Retinal pigment epithelial cell (primary cell): Measurements from ENCODE around the gene AFF3.
"Not testable (repeated sequence)": the region's sequence is repeated elsewhere in the genome, so short reads cannot be mapped to it uniquely, and the experiment has no call there.

Source experiments
- DNase-seq: peaks from one replicate; pipeline ENCODE4 v3.0.0-alpha.2; 2010; ENCODE audit warnings: low read depth
- H3K4me3 ChIP-seq: 2 replicates; pipeline ENCODE4 v1.5.1; 2011; ENCODE audit warnings: mild to moderate bottlenecking, low read length, control low read depth, moderate library complexity
- CTCF ChIP-seq: conservative IDR thresholded peaks from 2 replicates; pipeline ENCODE4 v1.5.1; 2011; ENCODE audit warnings: low read depth, low read length, control low read depth, inconsistent platforms

AFF3 gene

DNA sequence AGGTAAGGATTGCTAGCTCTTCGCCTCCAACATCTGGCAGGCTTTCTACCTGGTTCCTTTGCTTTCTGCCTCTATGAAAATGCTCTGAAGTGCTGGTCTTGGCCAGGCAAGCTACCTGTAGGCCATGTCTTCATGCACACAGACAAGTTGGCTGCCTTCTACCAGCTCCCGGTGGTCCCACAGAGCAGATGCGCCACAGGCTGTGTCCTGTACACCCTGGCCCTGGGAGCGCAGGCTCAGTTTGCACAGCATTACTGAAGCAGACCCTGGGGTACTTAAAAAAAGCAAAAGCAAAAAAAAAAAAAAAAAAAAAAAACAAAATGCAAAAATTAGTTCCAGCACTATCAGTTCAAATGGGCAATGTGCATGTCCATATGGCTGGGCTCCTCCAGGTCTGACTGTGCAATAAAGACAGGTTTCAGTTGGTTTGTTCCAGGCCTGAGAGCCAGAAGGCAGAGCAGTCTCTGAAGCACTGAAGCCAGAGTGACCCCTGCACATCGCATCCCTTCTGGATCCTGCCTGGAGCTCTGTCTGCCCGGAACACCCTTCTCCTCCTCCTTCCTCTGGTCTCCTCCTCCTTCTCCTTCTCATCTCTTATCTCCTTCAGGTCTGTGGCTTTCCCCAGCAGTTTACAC, 364.6 kb downstream of the AFF3 start:
- no peak for TF ChIP-seq CTCF
- H3K4me3 ChIP-seq: no peak overlapping the region
- DNase-seq: no peak

- H3K4me3 ChIP-seq: no peak overlapping the region
- DNase-seq: no peak
- no peak for TF ChIP-seq CTCF
Observed at GRCh38 chr2:99776906-99777646, 365.3 kb downstream of the AFF3 start.

DNA sequence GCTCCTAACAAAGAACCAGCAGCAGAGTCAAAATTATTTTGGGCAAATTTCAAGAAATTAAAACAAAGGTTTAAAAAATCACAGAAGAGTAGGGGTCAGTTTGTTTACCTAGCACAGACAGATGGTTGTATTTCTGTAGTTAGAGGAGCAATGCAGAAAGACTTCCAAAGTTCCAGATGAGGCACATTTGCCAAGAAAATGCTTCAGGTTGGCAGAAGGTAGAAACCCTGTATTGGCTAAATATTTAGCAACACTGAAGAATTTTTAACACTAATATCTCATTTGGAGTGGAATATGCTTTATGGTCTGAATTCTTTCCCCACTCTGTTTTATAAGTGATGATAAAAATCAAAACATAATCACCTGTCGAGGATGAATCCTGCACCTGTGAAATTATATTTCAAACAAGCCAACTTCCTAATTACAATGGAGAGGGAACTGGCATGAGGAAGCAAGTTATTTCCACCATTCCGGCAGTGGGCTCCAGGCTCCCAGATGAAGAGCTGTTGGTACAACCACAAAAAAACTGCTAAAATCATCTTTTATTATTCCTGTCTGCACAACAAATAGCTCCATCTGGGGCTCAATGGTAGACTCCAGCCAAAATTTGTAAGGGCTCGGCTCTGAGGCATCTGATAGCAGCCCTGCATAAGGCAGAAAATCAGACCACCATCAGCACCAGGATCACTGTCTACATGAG, 366.0 kb downstream of the AFF3 start:
- DNase-seq: no peak
- no peak for TF ChIP-seq CTCF
- no peak overlapping the region for H3K4me3 ChIP-seq

DNA sequence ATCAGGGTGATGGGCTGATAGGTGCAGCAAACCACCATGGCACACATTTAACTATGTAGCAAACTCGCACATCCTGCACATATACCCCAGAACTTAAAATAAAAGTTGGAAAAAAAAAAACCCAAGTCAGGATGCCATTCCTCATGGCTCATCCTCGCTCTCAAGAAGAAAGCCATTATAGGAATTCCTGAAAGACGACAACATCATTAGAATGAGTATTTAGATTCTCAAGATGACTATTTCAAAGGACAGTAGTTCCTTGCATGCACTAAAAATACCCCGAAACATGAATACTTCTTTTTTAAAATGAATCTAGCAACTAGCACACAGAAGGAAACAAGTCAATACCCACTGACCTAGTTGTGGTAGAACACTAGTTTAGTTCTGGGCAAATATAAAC, 366.8 kb downstream of the AFF3 start:
- TF ChIP-seq CTCF: no peak
- DNase-seq: no peak
- H3K4me3 ChIP-seq: no peak overlapping the region

- H3K4me3 ChIP-seq, DNase-seq: not testable (repeated sequence)
Observed at GRCh38 chr2:99773642-99774041, 368.7 kb downstream of the AFF3 start.

DNA sequence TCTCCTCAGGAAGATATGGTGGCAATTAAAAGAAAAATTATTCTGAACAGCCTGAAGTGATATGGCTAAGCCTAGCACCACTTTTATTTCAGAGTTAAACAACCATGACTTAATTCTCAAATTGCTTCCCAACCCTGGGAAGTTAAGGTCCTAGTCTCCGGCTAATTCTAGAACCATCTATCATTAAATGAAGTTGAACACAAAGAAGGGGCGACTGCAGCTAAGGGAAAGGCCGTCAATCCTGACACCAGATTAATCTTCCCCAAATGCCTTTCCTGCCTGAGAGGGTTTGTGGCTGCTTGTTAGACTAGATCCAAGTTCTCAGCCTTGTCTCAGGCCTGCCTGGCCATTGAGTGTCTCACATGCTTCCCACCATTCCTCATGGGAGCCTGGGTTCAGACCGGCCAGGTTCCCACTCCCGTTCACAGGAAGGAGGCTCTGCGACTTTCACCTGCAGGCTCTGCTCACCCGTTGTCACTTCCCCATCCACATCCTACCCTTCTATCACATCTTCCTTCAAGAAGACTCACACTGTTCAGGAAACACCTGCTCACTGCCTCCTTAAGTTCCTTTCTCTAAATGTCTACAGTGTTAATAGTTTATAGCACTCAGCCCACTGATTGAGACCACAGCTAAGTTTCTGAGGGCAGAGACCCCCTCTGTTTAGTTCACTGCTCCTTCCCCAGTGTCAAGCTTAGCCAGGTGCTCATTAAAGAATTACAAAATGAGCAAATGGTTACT, 369.6 kb downstream of the AFF3 start:
- no peak for DNase-seq
- no peak overlapping the region for H3K4me3 ChIP-seq
- TF ChIP-seq CTCF: no peak

- H3K4me3 ChIP-seq: no peak overlapping the region
- no peak for TF ChIP-seq CTCF
- no peak for DNase-seq
Observed at GRCh38 chr2:99771681-99772333, 370.6 kb downstream of the AFF3 start.
